Loucy (cell line): ENCODE measurements around the gene VEPH1.

Experiments
- CTCF ChIP-seq: fragments of 200-600 bp; sonication (generic); conservative IDR thresholded peaks from 2 replicates; pipeline ENCODE4 v1.5.1; 2014; ENCODE audit warnings: mild to moderate bottlenecking, antibody characterized with exemption, low read length
- EZH2phosphoT487 ChIP-seq: fragments of 200-600 bp; IDR thresholded peaks from 2 replicates; pipeline ENCODE4 v1.6.1; 2018; ENCODE audit warnings: antibody characterized with exemption, mild to moderate bottlenecking, moderate library complexity, borderline replicate concordance

- no peak for TF ChIP-seq CTCF
- no peak for TF ChIP-seq EZH2phosphoT487
These were observed 185.3 kb downstream of the VEPH1 start for GRCh38 chr3:157317895-157318294.
